AG04450 (cell line): ENCODE results near the gene KARS1. TPM values are rescaled to one million over a fixed set of nuclear protein-coding genes. Genes with fewer than 3 reads are reported as not detected.

ENCODE experiments used
- CTCF ChIA-PET: fragments of 300-600, 350-600 bp; formaldehyde crosslinking; extraction: SDS; loops from one replicate; lab custom pipeline; 2022; ENCODE audit warnings: antibody characterized with exemption, inconsistent platforms; lab: Charles Lee
- POLR2A ChIA-PET: fragments of 350-600 bp; formaldehyde crosslinking; extraction: SDS; loops from one replicate; lab custom pipeline; 2021; ENCODE audit warnings: antibody characterized with exemption, inconsistent platforms; lab: Yijun Ruan, JAX
- DNase-seq: peaks from one replicate; pipeline ENCODE4 v3.0.0-alpha.2; 2011; ENCODE audit warnings: low read depth, low spot score
- H3K27ac ChIP-seq: one replicate; pipeline ENCODE4 v1.5.1; 2012; ENCODE audit warnings: low read depth, low read length, control low read depth
- H3K27me3 ChIP-seq: one replicate; pipeline ENCODE4 v1.6.0; 2012; ENCODE audit warnings: low read length; ENCODE audit not compliant: control insufficient read depth, insufficient read depth
- H3K4me3 ChIP-seq: 2 replicates; pipeline ENCODE4 v1.5.1; 2011; ENCODE audit warnings: mild to moderate bottlenecking, low read depth, low read length, control low read depth
- H3K9me3 ChIP-seq: 2 replicates; pipeline ENCODE4 v1.5.1; 2012; ENCODE audit warnings: low read length; ENCODE audit not compliant: control insufficient read depth, insufficient read depth
- polyA plus RNA-seq: library from polyadenylated mRNA; depleted of rRNA; stranded (reverse); fragments of >200 nt; gene quantifications from 2 replicates; pipeline ENCODE4 v1.2.3, GENCODE V29; 2011
- TF ChIP-seq, protein P1 (sequence below): IDR thresholded peaks from 2 replicates; pipeline ENCODE4 v1.5.1; 2011; ENCODE audit warnings: low read depth, low read length, control low read depth, inconsistent platforms

KARS1 gene
- polyA plus RNA-seq, 1 experiment: 203 TPM

DNA sequence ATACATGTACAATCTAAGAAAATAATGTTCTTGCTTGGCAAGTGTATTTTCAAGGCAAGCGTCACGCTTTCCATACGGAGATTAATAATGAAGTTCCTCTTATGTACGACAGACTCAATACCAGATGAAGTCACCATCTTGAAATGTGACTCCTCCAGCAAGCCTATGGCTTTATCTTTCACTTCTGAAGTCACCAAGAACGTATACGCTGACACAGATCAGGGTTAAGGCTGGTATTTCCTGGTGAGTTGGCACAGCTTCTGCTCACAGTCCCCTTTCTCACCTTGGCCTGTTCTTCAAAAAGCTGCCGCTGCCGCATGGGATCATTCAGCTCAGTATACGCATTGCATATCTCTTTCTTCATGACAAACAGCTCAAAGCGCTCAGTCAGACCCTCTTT, 18.3 kb downstream of the KARS1 start:
- CTCF ChIA-PET: no interaction called here
- no peak for DNase-seq
- Histone ChIP-seq H3K27me3 (no peaks in the 10 kb centered on the region), H3K9me3 (no peaks in the 10 kb centered on the region), H3K4me3 (no peak overlapping the region), H3K27ac (no peak overlapping the region)
- TF ChIP-seq, protein P1, sequence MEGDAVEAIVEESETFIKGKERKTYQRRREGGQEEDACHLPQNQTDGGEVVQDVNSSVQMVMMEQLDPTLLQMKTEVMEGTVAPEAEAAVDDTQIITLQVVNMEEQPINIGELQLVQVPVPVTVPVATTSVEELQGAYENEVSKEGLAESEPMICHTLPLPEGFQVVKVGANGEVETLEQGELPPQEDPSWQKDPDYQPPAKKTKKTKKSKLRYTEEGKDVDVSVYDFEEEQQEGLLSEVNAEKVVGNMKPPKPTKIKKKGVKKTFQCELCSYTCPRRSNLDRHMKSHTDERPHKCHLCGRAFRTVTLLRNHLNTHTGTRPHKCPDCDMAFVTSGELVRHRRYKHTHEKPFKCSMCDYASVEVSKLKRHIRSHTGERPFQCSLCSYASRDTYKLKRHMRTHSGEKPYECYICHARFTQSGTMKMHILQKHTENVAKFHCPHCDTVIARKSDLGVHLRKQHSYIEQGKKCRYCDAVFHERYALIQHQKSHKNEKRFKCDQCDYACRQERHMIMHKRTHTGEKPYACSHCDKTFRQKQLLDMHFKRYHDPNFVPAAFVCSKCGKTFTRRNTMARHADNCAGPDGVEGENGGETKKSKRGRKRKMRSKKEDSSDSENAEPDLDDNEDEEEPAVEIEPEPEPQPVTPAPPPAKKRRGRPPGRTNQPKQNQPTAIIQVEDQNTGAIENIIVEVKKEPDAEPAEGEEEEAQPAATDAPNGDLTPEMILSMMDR: no peak
- POLR2A ChIA-PET: no interaction called here

DNA sequence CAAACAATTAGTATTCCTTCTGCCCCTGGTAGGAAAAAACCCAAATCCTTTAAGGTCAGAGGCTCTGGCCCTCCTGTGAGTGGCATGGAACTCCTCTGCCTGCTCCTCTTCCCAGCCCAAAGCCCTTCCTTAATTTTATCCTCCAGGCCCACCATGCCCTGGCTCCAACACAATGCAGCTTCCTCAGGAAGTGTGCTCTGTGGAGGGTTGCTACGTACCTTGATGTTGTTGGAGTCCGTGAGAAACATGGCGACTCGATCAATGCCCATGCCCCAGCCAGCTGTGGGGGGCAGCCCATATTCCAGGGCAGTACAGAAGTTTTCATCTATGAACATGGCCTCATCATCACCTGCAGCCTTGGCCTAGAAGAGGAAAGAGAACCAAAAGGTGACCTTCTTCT, 19.1 kb downstream of the KARS1 start:
- no peak for DNase-seq
- no peak overlapping the region for H3K27ac ChIP-seq
- TF ChIP-seq, protein P1: no peak
- no peaks in the 10 kb centered on the region for H3K27me3 ChIP-seq
- no peaks in the 10 kb centered on the region for H3K9me3 ChIP-seq
- ChIA-PET POLR2A (no interaction called here), CTCF (no interaction called here)
- H3K4me3 ChIP-seq: no peak overlapping the region

DNA sequence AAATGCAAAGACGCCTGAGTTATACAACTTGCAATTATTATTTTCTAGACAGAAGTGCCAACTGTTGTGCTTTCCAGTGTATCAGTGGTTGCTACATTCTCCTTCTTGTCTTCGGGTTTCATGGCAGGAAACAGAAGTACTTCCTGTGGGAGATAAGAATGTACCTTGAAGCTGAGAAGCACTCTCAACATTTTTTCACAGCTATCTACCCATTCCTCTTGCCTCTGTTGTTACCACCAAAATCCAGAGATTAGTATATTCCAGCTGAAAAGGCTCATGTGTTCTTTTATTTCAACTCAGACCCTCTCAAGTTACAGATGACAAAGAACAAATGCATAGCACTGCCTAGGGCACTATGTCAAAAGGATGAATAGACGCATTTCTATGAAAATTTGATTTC, 19.6 kb downstream of the KARS1 start:
- H3K4me3 ChIP-seq: no peak overlapping the region
- POLR2A ChIA-PET: no interaction called here
- no peaks in the 10 kb centered on the region for H3K27me3 ChIP-seq
- no peak overlapping the region for H3K27ac ChIP-seq
- DNase-seq: no peak
- CTCF ChIA-PET: no interaction called here
- TF ChIP-seq, protein P1: no peak
- H3K9me3 ChIP-seq: no peaks in the 10 kb centered on the region; the same call in 1 of the 2 replicates

DNA sequence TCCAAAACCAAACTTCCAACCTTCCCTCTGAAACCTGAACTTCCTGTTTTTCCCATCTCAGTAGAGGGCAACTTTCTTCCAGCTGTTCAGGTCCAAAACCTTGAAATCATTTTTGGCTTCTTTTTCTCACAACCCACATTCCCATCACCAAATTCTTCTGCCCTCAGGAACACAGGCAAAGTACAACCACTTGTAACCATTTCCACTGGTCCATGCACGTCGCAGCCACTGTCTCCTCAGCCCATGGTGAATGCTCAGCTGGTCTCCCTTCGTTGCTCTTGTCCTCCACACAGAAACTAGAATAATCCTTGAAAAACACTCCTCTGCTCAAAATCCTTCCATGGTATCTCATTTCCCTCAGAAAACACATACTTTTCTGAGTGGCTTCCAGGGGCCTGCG, 20.7 kb downstream of the KARS1 start:
- no peak overlapping the region for H3K27ac ChIP-seq
- ChIA-PET CTCF (no interaction called here), POLR2A (no interaction called here)
- TF ChIP-seq, protein P1: no peak
- no peaks in the 10 kb centered on the region for H3K27me3 ChIP-seq
- H3K4me3 ChIP-seq: no peak overlapping the region
- no peaks in the 10 kb centered on the region; the same call in 1 of the 2 replicates for H3K9me3 ChIP-seq
- DNase-seq: no peak

DNA sequence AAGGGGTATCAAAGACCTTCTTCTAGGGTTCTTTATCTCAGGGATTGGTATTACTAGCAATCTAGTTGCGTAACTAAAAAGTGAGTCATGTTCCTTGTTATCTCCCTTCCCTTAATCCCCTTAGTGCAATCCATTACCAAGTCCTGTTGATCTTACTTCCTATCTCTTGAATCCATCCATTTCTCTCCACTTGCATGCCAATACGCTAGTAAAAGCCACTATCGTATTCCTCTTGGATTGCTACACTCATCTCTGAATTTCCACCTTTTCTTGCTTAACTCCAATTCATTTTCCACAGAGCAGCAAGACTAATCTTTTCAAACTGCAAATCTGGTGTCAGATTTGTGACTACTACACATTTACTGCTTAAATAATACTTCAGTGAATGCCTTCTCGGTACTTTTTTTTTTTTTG, 22.5 kb downstream of the KARS1 start:
- CTCF ChIA-PET: no interaction called here
- no peaks in the 10 kb centered on the region; the same call in 1 of the 2 replicates for H3K9me3 ChIP-seq
- POLR2A ChIA-PET: no interaction called here
- no peak overlapping the region for H3K27ac ChIP-seq
- no peak overlapping the region for H3K4me3 ChIP-seq
- H3K27me3 ChIP-seq: no peaks in the 10 kb centered on the region
- DNase-seq: no peak
- TF ChIP-seq, protein P1: no peak
